ENCODE data around the gene KLF15.

Gene KLF15

GRCh38 chr3:126393563-126393962 is 36.4 kb upstream of the KLF15 start:
- TF ChIP-seq SIN3A (IDR thresholded peaks at IDR 0.05; ENCODE audit: borderline replicate concordance, insufficient read depth, low read length) (no peak), FOXP2 (optimal IDR thresholded peaks at IDR 0.05; ENCODE audit: borderline replicate concordance, extremely low read depth, extremely low read length, insufficient read depth) (no peak), TAF1 (IDR thresholded peaks at IDR 0.05; ENCODE audit: borderline replicate concordance, insufficient read depth, low read length) (no peak), POLR2AphosphoS5 (IDR thresholded peaks at IDR 0.05; ENCODE audit: low read depth, low read length) (no peak)
- TF ChIP-seq, protein P1, sequence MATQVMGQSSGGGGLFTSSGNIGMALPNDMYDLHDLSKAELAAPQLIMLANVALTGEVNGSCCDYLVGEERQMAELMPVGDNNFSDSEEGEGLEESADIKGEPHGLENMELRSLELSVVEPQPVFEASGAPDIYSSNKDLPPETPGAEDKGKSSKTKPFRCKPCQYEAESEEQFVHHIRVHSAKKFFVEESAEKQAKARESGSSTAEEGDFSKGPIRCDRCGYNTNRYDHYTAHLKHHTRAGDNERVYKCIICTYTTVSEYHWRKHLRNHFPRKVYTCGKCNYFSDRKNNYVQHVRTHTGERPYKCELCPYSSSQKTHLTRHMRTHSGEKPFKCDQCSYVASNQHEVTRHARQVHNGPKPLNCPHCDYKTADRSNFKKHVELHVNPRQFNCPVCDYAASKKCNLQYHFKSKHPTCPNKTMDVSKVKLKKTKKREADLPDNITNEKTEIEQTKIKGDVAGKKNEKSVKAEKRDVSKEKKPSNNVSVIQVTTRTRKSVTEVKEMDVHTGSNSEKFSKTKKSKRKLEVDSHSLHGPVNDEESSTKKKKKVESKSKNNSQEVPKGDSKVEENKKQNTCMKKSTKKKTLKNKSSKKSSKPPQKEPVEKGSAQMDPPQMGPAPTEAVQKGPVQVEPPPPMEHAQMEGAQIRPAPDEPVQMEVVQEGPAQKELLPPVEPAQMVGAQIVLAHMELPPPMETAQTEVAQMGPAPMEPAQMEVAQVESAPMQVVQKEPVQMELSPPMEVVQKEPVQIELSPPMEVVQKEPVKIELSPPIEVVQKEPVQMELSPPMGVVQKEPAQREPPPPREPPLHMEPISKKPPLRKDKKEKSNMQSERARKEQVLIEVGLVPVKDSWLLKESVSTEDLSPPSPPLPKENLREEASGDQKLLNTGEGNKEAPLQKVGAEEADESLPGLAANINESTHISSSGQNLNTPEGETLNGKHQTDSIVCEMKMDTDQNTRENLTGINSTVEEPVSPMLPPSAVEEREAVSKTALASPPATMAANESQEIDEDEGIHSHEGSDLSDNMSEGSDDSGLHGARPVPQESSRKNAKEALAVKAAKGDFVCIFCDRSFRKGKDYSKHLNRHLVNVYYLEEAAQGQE (IDR thresholded peaks at IDR 0.05; ENCODE audit: insufficient read depth in 1 of 2, low read depth in 2 of 2, low read length in 2 of 2): no peak

- TF ChIP-seq SIN3A (IDR thresholded peaks at IDR 0.05; ENCODE audit: borderline replicate concordance, insufficient read depth, low read length) (no peak), TAF1 (IDR thresholded peaks at IDR 0.05; ENCODE audit: borderline replicate concordance, insufficient read depth, low read length) (no peak), FOXP2 (optimal IDR thresholded peaks at IDR 0.05; ENCODE audit: borderline replicate concordance, extremely low read depth, extremely low read length, insufficient read depth) (no peak), POLR2AphosphoS5 (IDR thresholded peaks at IDR 0.05; ENCODE audit: low read depth, low read length) (no peak)
- TF ChIP-seq, protein P1 (IDR thresholded peaks at IDR 0.05; ENCODE audit: insufficient read depth in 1 of 2, low read depth in 2 of 2, low read length in 2 of 2): no peak
Measured at GRCh38 chr3:126392246-126392645, 35.0 kb upstream of the KLF15 start.

DNA sequence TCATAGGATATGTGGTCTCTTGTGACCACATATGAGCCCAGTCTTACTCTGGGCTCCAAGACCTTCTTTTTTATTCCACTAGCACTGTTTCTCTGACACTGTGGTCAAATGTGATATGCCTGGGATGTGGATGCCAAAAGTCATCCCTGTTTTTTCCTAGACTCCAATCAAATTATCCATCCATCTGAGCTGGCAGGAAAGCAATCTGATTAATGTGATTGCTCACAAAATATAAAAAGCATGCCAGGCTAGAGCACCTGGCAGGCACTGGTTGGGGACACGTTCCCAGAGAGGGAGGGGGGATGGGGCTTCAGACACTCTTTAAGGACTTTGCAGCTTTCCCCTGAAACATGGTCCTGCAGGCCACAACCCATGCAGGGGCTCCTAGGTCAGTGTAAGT is 34.4 kb upstream of the KLF15 start:
- TF ChIP-seq TAF1 (IDR thresholded peaks at IDR 0.05; ENCODE audit: borderline replicate concordance, insufficient read depth, low read length) (no peak), SIN3A (IDR thresholded peaks at IDR 0.05; ENCODE audit: borderline replicate concordance, insufficient read depth, low read length) (no peak), FOXP2 (optimal IDR thresholded peaks at IDR 0.05; ENCODE audit: borderline replicate concordance, extremely low read depth, extremely low read length, insufficient read depth) (no peak), POLR2AphosphoS5 (IDR thresholded peaks at IDR 0.05; ENCODE audit: low read depth, low read length) (no peak)
- TF ChIP-seq, protein P1 (IDR thresholded peaks at IDR 0.05; ENCODE audit: insufficient read depth in 1 of 2, low read depth in 2 of 2, low read length in 2 of 2): no peak

DNA sequence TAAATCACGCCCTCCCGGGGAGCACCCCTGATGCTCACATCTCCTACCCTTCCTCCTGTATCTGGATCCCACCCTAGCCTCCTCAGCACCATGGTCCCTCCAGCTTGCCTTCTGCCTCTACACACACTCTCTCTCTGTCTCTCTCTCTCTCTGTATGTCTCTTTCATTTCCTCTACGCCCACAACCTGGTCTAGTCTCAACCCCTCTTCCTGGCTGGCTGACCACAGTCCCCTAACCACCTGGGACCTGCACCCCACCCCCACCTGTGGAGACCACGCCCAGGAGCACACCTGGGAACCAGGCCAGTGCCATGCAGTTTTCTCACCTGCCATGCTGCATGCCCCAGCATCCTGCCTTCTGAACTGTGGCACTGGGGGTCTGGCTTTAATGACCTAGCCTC is 33.5 kb upstream of the KLF15 start:
- TF ChIP-seq TAF1 (IDR thresholded peaks at IDR 0.05; ENCODE audit: borderline replicate concordance, insufficient read depth, low read length) (no peak), FOXP2 (optimal IDR thresholded peaks at IDR 0.05; ENCODE audit: borderline replicate concordance, extremely low read depth, extremely low read length, insufficient read depth) (no peak), POLR2AphosphoS5 (IDR thresholded peaks at IDR 0.05; ENCODE audit: low read depth, low read length) (no peak), SIN3A (IDR thresholded peaks at IDR 0.05; ENCODE audit: borderline replicate concordance, insufficient read depth, low read length) (no peak)
- TF ChIP-seq, protein P1 (IDR thresholded peaks at IDR 0.05; ENCODE audit: insufficient read depth in 1 of 2, low read depth in 2 of 2, low read length in 2 of 2): no peak

DNA sequence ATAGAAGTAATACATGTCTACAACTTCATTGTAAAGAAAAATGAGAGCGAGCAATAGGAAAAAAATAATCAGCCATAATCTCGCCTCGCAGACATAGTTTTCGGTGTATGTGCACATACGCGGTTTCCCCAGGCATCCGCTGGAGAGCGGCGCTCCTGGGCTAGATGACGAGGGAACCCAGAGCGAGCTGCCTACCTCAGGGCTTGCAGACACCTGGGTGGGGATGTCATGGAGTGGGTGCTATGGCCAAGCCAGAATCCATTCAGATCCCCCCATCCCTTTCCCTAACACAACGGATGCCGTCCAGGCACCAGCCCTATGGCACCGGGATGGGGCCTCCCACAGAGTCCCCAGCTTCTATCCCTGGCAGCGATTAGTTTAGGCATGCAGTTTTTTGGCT is 33.0 kb upstream of the KLF15 start:
- TF ChIP-seq SIN3A (IDR thresholded peaks at IDR 0.05; ENCODE audit: borderline replicate concordance, insufficient read depth, low read length): no peak
- TF ChIP-seq, protein P1 (IDR thresholded peaks at IDR 0.05; ENCODE audit: insufficient read depth in 1 of 2, low read depth in 2 of 2, low read length in 2 of 2): no peak
- no peak for TF ChIP-seq FOXP2 (optimal IDR thresholded peaks at IDR 0.05; ENCODE audit: borderline replicate concordance, extremely low read depth, extremely low read length, insufficient read depth)
- no peak for TF ChIP-seq POLR2AphosphoS5 (IDR thresholded peaks at IDR 0.05; ENCODE audit: low read depth, low read length)

Measured in PFSK-1 (cell line).